ENCODE measurements around the gene GPR75.
"Not testable (repeated sequence)": the region's sequence is repeated elsewhere in the genome, so short reads cannot be mapped to it uniquely, and the experiment has no call there.

GPR75 gene

DNA sequence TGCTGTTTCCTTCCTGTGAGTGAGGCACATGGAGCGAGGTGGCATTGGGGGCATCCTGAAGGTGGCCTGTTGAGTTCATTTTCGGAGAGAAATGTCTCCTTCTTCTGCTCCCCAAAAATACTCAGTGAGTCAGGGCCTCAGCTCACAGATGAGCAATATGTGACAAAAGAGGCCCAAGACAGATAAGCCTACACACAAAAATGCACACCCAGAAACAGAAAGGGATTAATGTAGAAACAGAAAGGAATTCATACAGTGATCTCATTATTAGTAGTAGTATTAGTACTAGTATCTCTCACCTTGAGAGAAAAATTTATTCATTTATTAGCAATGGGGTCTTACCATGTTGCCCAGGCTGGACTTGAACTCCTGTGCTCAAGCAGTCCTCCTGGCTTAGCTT lies 5.1 kb downstream of the GPR75 start:
- H3K27ac ChIP-seq, result no peak overlapping the region
- TF ChIP-seq, protein P1, sequence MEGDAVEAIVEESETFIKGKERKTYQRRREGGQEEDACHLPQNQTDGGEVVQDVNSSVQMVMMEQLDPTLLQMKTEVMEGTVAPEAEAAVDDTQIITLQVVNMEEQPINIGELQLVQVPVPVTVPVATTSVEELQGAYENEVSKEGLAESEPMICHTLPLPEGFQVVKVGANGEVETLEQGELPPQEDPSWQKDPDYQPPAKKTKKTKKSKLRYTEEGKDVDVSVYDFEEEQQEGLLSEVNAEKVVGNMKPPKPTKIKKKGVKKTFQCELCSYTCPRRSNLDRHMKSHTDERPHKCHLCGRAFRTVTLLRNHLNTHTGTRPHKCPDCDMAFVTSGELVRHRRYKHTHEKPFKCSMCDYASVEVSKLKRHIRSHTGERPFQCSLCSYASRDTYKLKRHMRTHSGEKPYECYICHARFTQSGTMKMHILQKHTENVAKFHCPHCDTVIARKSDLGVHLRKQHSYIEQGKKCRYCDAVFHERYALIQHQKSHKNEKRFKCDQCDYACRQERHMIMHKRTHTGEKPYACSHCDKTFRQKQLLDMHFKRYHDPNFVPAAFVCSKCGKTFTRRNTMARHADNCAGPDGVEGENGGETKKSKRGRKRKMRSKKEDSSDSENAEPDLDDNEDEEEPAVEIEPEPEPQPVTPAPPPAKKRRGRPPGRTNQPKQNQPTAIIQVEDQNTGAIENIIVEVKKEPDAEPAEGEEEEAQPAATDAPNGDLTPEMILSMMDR (conservative IDR thresholded peaks at IDR 0.05), result no peak

DNA sequence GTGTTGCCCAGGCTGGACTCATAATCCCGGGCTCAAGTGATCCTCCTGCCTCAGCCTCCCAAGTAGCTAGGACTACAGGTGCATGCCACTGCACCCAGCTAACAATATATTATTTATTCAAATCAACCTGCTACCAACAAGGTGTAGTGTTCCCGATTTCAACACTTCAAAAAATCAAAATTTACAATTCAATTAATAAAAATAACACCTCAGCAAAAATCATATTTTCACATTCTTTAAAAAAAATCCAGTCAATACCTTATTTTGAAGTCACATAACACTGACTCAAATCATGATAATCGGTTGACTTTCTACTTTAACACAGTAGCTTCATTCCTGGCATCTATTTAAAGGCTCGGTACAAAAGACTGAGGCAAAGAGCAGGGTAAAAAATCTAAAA lies 7.2 kb downstream of the GPR75 start:
- H3K27ac ChIP-seq, result no peak overlapping the region
- TF ChIP-seq, protein P1 (conservative IDR thresholded peaks at IDR 0.05), result no peak

DNA sequence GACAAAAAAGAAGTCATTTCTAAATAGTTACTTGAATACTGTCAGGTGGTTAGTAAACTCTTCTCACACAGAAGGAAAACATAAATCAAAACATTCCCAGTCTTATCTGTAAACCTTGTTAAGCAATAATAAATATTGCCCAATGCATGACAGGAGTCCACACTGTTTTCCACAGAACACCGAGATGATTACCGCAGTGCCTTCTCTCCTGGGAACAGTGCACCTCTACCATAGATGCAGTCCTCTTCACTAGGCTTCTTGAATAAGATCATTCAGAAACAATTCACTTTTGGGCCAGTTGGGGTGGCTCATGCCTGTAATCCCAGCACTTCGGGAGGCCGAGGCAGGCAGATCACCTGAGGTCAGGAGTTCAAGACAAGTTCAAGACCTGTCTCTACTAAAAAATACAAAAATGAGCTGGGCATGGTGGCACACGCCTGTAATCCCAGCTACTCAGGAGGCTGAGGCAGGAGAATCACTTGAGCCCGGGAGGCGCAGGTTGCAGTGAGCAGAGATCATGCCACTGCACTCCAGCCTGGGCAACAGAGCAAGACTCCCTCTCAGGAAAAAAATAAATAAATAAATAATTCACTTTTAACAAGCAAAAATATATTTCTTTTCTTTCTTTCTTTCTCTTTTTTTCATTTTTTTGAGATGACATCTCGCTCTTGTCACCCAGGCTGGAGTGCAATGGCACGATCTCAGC lies 8.6 kb downstream of the GPR75 start:
- H3K27ac ChIP-seq, result not testable (repeated sequence)

DNA sequence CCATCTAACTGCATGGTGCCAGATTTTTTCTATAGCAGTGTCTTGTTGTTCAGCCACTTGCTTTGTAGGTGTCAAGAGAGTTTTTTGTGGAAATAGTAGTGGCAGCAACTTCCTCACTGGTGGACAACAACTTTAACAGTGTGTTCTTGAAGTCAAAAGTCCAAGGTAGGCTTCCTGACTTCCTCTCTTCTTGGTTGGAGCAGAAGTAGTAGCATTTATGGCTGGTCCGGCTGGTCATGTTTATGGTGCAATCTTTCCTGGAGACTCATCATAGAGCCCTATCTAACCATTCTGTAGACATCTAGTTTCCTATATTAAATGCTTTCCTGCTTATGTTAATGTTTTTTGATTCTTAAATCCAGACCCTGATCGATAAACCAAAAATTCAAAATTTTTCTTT lies 11.7 kb downstream of the GPR75 start:
- H3K27ac ChIP-seq, result no peak overlapping the region
- TF ChIP-seq, protein P1 (conservative IDR thresholded peaks at IDR 0.05), result no peak

DNA sequence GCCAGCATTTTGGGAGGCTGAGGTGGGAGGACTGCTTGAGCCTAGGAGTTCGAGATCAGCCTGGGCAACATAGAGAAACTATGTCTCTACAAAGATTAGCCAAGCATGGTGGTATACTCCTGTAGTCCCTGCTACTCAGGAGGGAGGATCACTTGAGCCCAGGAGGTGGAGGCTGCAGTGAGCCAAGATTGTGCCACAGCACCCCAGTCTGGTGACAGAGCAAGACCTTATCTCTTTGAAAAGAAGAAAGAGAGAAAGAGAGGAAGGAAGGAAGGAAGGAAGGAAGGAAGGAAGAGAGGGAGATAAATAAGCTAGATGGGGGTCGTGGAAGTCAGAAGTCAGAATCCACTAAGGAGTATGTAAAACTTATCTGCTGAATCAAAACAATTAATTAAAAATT lies 16.2 kb downstream of the GPR75 start:
- TF ChIP-seq, protein P1 (conservative IDR thresholded peaks at IDR 0.05), result no peak

DNA sequence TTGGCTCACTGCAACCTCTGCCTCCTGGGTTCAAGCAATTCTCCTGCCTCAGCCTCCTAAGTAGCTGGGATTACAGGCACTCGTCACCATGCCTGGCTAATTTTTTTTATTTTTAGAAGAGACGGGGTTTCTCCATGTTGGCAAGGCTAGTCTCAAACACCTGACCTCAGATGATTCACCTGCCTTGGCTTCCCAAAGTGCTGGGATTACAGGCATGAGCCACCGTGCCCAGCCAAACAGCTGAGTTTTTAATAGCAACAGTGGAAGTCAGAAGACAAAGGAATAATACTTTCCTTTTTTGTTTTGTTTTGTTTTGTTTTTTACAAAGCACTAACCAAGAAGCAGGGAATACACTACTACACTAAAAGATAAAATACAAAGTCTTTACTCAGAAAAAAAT lies 16.9 kb downstream of the GPR75 start:
- TF ChIP-seq, protein P1 (conservative IDR thresholded peaks at IDR 0.05), result no peak
- no peak overlapping the region for H3K27ac ChIP-seq

More for the DNA sequence above, 16.2 kb downstream of the GPR75 start:
- H3K27ac ChIP-seq, result no peak overlapping the region

DNA sequence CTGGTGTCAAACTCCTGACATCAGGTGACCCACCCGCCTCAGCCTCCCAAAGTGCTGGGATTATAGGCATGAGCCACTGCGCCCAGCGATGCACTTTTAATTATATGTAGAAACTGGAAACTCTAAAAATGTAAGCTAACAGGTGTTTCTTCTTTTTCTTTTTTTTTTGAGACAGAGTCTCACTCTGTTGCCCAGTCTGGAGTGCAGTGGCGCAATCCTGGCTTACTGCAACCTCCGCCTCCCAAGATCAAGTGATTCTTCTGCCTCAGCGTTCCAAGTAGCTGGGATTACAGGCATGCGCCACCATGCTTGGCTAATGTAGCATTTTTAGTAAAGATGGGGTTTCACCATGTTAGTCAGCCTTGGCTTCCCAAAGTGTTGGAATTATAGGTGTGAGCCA lies 18.1 kb downstream of the GPR75 start:
- H3K27ac ChIP-seq, result not testable (repeated sequence)

DNA sequence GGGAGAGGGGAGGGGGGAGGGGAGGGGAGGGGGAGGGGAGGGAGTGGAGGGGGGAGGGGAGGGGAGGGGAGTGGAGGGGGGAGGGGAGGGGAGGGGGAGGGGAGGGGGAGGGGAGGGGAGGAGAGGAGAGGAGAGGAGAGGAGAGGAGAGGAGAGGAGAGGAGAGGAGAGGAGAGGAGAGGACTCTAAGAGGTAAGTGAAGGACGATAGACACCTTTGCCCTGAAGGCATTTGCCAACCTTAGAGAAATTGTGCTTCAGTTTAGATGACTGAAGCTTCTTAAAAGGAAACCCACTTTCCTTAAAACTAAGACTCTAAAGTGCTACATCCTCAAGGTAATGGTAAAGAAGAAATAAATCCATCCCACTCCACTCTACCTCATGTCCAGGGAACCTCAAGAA lies 19.2 kb downstream of the GPR75 start:
- TF ChIP-seq, protein P1 (conservative IDR thresholded peaks at IDR 0.05), result no peak
- no peak overlapping the region for H3K27ac ChIP-seq

DNA sequence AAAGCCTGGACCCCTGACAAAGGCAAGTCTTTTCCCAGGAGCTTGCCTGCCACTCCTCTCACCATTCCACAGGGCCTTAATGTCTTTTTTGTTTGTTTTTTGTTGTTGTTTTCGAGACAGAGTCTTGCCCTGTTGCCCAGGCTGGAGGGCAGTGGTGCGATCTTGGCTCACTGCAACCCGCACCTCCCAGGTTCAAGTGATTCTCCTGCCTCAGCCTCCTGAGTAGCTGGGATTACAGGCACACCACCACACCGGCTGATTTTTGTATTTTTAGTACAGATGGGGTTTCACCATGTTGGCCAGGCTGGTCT lies 29.8 kb downstream of the GPR75 start:
- not testable (repeated sequence) for H3K27ac ChIP-seq

All from VCaP (cell line).